MM.1S (cell line): ENCODE results near the gene LPIN1.

Source experiments
- EZH2 ChIP-seq: fragments of 300-600 bp; sonication (generic); optimal IDR thresholded peaks from 2 replicates; pipeline ENCODE3; 2017; ENCODE audit warnings: low read depth, mild to moderate bottlenecking, antibody characterized with exemption, low read length, mixed read lengths
- EZH2phosphoT487 ChIP-seq: fragments of 300-600 bp; sonication (generic); IDR thresholded peaks from 2 replicates; pipeline ENCODE4 v1.6.1; 2018; ENCODE audit warnings: antibody characterized with exemption, low read length
- TF ChIP-seq, protein P1 (sequence below): fragments of 300-600 bp; sonication (generic); IDR thresholded peaks from 2 replicates; pipeline ENCODE4 v1.5.1; 2016; ENCODE audit warnings: antibody characterized with exemption, low read length, mixed read lengths

DNA sequence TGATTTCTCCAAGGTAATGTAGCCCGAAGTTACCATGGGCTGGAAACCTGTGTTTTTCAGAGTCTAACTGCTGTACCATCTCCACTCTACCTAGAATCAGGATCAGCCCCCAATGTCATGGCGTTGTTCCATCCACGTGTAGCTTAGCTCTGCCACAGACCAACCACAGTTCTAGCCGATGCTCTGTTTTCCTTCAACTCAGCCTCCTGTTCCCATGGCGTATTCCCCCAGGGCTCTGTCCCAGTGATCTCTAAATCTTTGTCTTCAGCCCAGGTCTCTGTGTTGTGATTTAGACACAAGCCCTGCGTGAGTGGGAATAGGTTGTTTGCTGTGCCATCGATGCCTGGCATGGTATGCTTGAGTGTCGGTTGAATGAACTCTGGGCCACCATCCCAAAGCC lies 53.4 kb downstream of the LPIN1 start:
- TF ChIP-seq, protein P1, sequence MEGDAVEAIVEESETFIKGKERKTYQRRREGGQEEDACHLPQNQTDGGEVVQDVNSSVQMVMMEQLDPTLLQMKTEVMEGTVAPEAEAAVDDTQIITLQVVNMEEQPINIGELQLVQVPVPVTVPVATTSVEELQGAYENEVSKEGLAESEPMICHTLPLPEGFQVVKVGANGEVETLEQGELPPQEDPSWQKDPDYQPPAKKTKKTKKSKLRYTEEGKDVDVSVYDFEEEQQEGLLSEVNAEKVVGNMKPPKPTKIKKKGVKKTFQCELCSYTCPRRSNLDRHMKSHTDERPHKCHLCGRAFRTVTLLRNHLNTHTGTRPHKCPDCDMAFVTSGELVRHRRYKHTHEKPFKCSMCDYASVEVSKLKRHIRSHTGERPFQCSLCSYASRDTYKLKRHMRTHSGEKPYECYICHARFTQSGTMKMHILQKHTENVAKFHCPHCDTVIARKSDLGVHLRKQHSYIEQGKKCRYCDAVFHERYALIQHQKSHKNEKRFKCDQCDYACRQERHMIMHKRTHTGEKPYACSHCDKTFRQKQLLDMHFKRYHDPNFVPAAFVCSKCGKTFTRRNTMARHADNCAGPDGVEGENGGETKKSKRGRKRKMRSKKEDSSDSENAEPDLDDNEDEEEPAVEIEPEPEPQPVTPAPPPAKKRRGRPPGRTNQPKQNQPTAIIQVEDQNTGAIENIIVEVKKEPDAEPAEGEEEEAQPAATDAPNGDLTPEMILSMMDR, result no peak
- TF ChIP-seq EZH2 (no peak), EZH2phosphoT487 (no peak)
